ENCODE measurements around the gene BDNF. TPM values are rescaled to one million over a fixed set of nuclear protein-coding genes. Genes with fewer than 3 reads are reported as not detected.

The BDNF gene
- total RNA-seq, 1 donor from 2014 or later, result 1.5 TPM

GRCh38 chr11:27705873-27706820 lies 5.9 kb upstream of the BDNF start:
- DNase-seq, result no peak

GRCh38 chr11:27703481-27703880 lies 3.2 kb upstream of the BDNF start:
- DNase-seq, result peak; percentile 22

- DNase-seq, result no peak
These were observed 2.6 kb upstream of the BDNF start for GRCh38 chr11:27702811-27703210.

GRCh38 chr11:27701355-27702105 lies 1.3 kb upstream of the BDNF start:
- DNase-seq, result peak; percentile 56

GRCh38 chr11:27699926-27700350 lies 317 bp downstream of the BDNF start:
- no peak for DNase-seq

GRCh38 chr11:27699242-27699925 lies 871 bp downstream of the BDNF start:
- no peak for DNase-seq

GRCh38 chr11:27698872-27699241 lies 1.4 kb downstream of the BDNF start:
- DNase-seq, result peak; percentile 93

- DNase-seq, result no peak
These were observed 2.5 kb downstream of the BDNF start for GRCh38 chr11:27697679-27698275.

GRCh38 chr11:27696961-27697360 lies 3.3 kb downstream of the BDNF start:
- DNase-seq, result no peak

- DNase-seq, result no peak
These were observed 4.1 kb downstream of the BDNF start for GRCh38 chr11:27696115-27696514.

- DNase-seq, result peak; percentile 29
These were observed 5.3 kb downstream of the BDNF start for GRCh38 chr11:27694992-27695391.

GRCh38 chr11:27693398-27693797 lies 6.9 kb downstream of the BDNF start:
- DNase-seq, result no peak

- DNase-seq, result no peak
These were observed 7.5 kb downstream of the BDNF start for GRCh38 chr11:27692781-27693180.

GRCh38 chr11:27688076-27688475 lies 12.2 kb downstream of the BDNF start:
- DNase-seq, result no peak

GRCh38 chr11:27681664-27682063 lies 18.6 kb downstream of the BDNF start:
- no peak for DNase-seq

- DNase-seq, result no peak
These were observed 20.9 kb downstream of the BDNF start for GRCh38 chr11:27679136-27680015.

- no peak for DNase-seq
These were observed 22.0 kb downstream of the BDNF start for GRCh38 chr11:27678242-27678641.

GRCh38 chr11:27677108-27677507 lies 23.1 kb downstream of the BDNF start:
- no peak for DNase-seq

- peak; percentile 16 for DNase-seq
These were observed 26.1 kb downstream of the BDNF start for GRCh38 chr11:27673979-27674663.

GRCh38 chr11:27672836-27673464 lies 27.3 kb downstream of the BDNF start:
- no peak for DNase-seq

Measured in tongue (tissue), 2 donors.